Tibial artery (tissue), 4 donors: ENCODE measurements around the gene ANKUB1.
A peak's percentile ranks its signal among the peaks of the same experiment; 100 is the strongest.

ENCODE experiments used
- DNase-seq, 2 donors: peaks; one replicate each; pipeline ENCODE4 v3.0.0-alpha.2; 2019
- H3K27ac ChIP-seq, 2 donors: fragments of 200-600 bp; sonication (generic) in 1 of 2; 1 replicate in 1 of 2; 2 replicates in 1 of 2; pipeline ENCODE4 v1.5.1; 2018 to 2019; ENCODE audit warnings: mild to moderate bottlenecking in 1 of 2
- H3K27me3 ChIP-seq, 2 donors: fragments of 200-600 bp; sonication (generic) in 1 of 2; one replicate each; pipeline versions ENCODE4 v1.5.1 to v1.6.0; 2016 to 2019
- H3K36me3 ChIP-seq, 3 donors: fragments of 200-600 bp; sonication (generic) in 2 of 3; one replicate each; pipeline ENCODE4 v1.5.1; 2016 to 2019; ENCODE audit warnings: mild to moderate bottlenecking in 2 of 3
- H3K4me1 ChIP-seq, 4 donors: fragments of 200-600 bp; sonication (generic) in 2 of 4; 1 replicate in 3 of 4; 2 replicates in 1 of 4; pipeline ENCODE4 v1.5.1; 2016 to 2019
- H3K4me3 ChIP-seq, 2 donors: fragments of 200-600 bp; sonication (generic) in 1 of 2; 1 replicate in 1 of 2; 2 replicates in 1 of 2; pipeline ENCODE4 v1.5.1; 2018 to 2019; ENCODE audit warnings: mild to moderate bottlenecking in 2 of 2
- H3K9me3 ChIP-seq, 3 donors: fragments of 200-600 bp; sonication (generic) in 1 of 3; one replicate each; pipeline ENCODE4 v1.5.1; 2016 to 2019
- intact Hi-C: fragments of 100-400 bp; cut with DNase I; formaldehyde crosslinking; loops from one replicate; pipeline ENCODE4 v1.15.0; 2023; ENCODE audit warnings: low total_unique reads
- TF ChIP-seq, protein P1 (sequence below), 2 experiments: fragments of 200-600 bp in 1 of 2; fragments of 450-650 bp in 1 of 2; IDR thresholded peaks; one replicate each; pipeline ENCODE4 v1.5.1; 2017 to 2019; ENCODE audit warnings: antibody characterized with exemption in 2 of 2, mild to moderate bottlenecking in 1 of 2, moderate library complexity in 1 of 2

Gene ANKUB1

GRCh38 chr3:149813367-149814281 lies 21.3 kb upstream of the ANKUB1 start:
- DNase-seq: peak in 1 of 2 donors; percentile 24
- no peaks in the 10 kb centered on the region for H3K36me3 ChIP-seq
- intact Hi-C loops: no loop called here

GRCh38 chr3:149812606-149813366 lies 20.4 kb upstream of the ANKUB1 start, which contains the start of gene RNF13:
Gene RNF13 (plus strand): TSS chr3:149813215. CDS start chr3:149846027, 32,812 bp downstream.
- peak within 1 kb of the TSS; percentile 71 to 78 for H3K4me3 ChIP-seq
- DNase-seq: peak; percentile 99
- TF ChIP-seq, protein P1, sequence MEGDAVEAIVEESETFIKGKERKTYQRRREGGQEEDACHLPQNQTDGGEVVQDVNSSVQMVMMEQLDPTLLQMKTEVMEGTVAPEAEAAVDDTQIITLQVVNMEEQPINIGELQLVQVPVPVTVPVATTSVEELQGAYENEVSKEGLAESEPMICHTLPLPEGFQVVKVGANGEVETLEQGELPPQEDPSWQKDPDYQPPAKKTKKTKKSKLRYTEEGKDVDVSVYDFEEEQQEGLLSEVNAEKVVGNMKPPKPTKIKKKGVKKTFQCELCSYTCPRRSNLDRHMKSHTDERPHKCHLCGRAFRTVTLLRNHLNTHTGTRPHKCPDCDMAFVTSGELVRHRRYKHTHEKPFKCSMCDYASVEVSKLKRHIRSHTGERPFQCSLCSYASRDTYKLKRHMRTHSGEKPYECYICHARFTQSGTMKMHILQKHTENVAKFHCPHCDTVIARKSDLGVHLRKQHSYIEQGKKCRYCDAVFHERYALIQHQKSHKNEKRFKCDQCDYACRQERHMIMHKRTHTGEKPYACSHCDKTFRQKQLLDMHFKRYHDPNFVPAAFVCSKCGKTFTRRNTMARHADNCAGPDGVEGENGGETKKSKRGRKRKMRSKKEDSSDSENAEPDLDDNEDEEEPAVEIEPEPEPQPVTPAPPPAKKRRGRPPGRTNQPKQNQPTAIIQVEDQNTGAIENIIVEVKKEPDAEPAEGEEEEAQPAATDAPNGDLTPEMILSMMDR (IDR thresholded peaks at IDR 0.05): no peak
- no peaks in the 10 kb centered on the region for H3K27me3 ChIP-seq
- H3K27ac ChIP-seq: peak within 1 kb of the TSS; percentile 94 to 98
- H3K36me3 ChIP-seq: no peaks in the 10 kb centered on the region
- no peaks in the 10 kb centered on the region for H3K9me3 ChIP-seq
- peaks cover 0 to 53% (median 15%) of the 10 kb centered on the region in 4 donors for H3K4me1 ChIP-seq
- intact Hi-C loops: no loop called here

More at GRCh38 chr3:149813367-149814281, 21.3 kb upstream of the ANKUB1 start:
- Histone ChIP-seq H3K4me1 (peaks cover 0 to 52% (median 15%) of the 10 kb centered on the region in 4 donors), H3K27me3 (no peaks in the 10 kb centered on the region), H3K27ac (peak overlapping the region; percentile 94 to 98), H3K4me3 (peak overlapping the region; percentile 71 to 78), H3K9me3 (no peaks in the 10 kb centered on the region)
- TF ChIP-seq, protein P1 (IDR thresholded peaks at IDR 0.05): no peak

GRCh38 chr3:149812165-149812605 lies 19.8 kb upstream of the ANKUB1 start:
- intact Hi-C loops: no loop called here
- DNase-seq: no peak

DNA sequence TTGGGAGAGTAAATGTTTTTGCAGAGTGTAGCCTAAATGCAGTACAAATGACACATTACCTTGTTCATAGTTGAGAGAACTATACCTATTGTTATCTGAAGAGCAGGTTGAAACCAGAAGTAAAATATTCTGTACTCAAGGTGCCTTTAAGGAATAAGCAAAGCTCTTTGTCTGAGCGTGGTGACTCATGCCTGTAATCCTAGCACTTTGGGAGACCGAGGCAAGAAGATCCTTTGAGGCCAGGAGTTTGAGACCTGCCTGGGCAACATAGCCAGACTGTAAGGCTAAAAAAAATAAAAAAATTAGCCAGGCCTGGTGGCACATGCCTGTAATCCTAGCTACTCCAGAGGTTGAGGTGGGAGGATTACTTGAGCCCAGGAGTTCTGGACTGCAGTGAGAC lies 18.5 kb upstream of the ANKUB1 start:
- TF ChIP-seq, protein P1 (IDR thresholded peaks at IDR 0.05): no peak
- Histone ChIP-seq H3K27ac (no peak overlapping the region), H3K27me3 (no peaks in the 10 kb centered on the region), H3K4me1 (peaks cover 0 to 36% (median 11%) of the 10 kb centered on the region in 4 donors), H3K9me3 (no peaks in the 10 kb centered on the region), H3K4me3 (no peak overlapping the region), H3K36me3 (no peaks in the 10 kb centered on the region)
- intact Hi-C loops: no loop called here
- DNase-seq: no peak

More at GRCh38 chr3:149812165-149812605, 19.8 kb upstream of the ANKUB1 start:
- TF ChIP-seq, protein P1 (IDR thresholded peaks at IDR 0.05): no peak
- H3K9me3 ChIP-seq: no peaks in the 10 kb centered on the region
- peaks cover 0 to 48% (median 15%) of the 10 kb centered on the region in 4 donors for H3K4me1 ChIP-seq
- no peaks in the 10 kb centered on the region for H3K36me3 ChIP-seq
- no peaks in the 10 kb centered on the region for H3K27me3 ChIP-seq
- peak overlapping the region; percentile 94 to 98 for H3K27ac ChIP-seq
- peak overlapping the region; percentile 71 to 78 for H3K4me3 ChIP-seq

DNA sequence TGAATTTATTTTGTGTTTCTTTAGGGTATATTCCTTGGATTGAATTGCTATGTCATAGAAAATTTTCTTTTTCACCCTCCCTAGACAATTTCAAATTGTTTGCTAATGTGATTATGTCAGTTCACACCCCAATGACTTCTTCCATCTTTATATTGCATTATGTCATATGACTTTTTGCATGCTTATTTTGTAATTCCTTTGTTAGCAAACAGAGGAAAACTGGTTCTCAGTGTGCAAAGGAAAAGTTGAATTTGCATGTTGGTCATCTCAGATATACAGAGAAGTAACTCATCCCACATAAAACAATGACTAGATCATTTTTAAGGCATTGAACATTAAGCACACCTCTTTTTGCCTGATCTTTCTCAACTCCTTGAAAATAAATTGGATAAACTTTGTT lies 17.3 kb upstream of the ANKUB1 start:
- no peak overlapping the region for H3K27ac ChIP-seq
- intact Hi-C loops: loop anchor here (5.0 kb wide), 1 partner anchor 37 kb away; no protein-coding TSS in a partner anchor
- TF ChIP-seq, protein P1 (IDR thresholded peaks at IDR 0.05): no peak
- H3K4me1 ChIP-seq: peaks cover 0 to 25% (median 3%) of the 10 kb centered on the region in 4 donors
- H3K4me3 ChIP-seq: no peak overlapping the region
- H3K36me3 ChIP-seq: no peaks in the 10 kb centered on the region
- H3K27me3 ChIP-seq: no peaks in the 10 kb centered on the region
- no peaks in the 10 kb centered on the region for H3K9me3 ChIP-seq
- DNase-seq: no peak
